Endothelial cell of umbilical vein (primary cell): ENCODE measurements around the gene CAMTA1. TPM values are rescaled to one million over a fixed set of nuclear protein-coding genes. Genes with fewer than 3 reads are reported as not detected.

Experiments
- BruUV-seq: library from RNA; stranded (reverse); fragments of 400-500 nt; replicated peaks from 2 replicates; lab custom pipeline; 2021; lab: Mats Ljungman, UMichigan
- CTCF ChIA-PET: fragments of 300-600, 350-600 bp; sonication (Branson Sonifier 250); formaldehyde crosslinking; loops from one replicate; lab custom pipeline; 2021; ENCODE audit warnings: antibody characterized with exemption, inconsistent platforms; lab: Charles Lee
- POLR2A ChIA-PET: fragments of 300-600, 350-600 bp; sonication (Branson Sonifier 250); formaldehyde crosslinking; loops from one replicate; lab custom pipeline; 2021; ENCODE audit warnings: antibody characterized with exemption, inconsistent platforms; lab: Charles Lee
- DNase-seq: peaks from one replicate; pipeline ENCODE4 v3.0.0-alpha.2; 2011; ENCODE audit warnings: low read depth, low spot score
- FAIRE-seq: peaks from 2 replicates; lab custom pipeline; 2011; peaks lifted over from hg19 to GRCh38; lab: Jason Lieb, UNC
- H2AFZ ChIP-seq: 2 replicates; pipeline ENCODE4 v1.6.0; 2012; ENCODE audit warnings: low read depth, low read length, control low read depth, inconsistent platforms
- H3K27ac ChIP-seq: 2 replicates; pipeline ENCODE4 v1.5.1; 2011; ENCODE audit warnings: low read depth, mild to moderate bottlenecking, control low read depth, low read length, moderate library complexity; ENCODE audit not compliant: insufficient read depth
- H3K27me3 ChIP-seq, 2 experiments: 2 replicates each; pipeline versions ENCODE4 v1.6.0 to v1.6.1; 2011; ENCODE audit warnings: low read length in 2 of 2, mixed read lengths in 1 of 2; ENCODE audit not compliant: control insufficient read depth in 2 of 2, insufficient read depth in 2 of 2
- H3K36me3 ChIP-seq, 2 experiments: 2 replicates in 1 of 2; 3 replicates in 1 of 2; pipeline ENCODE4 v1.5.1; 2011; ENCODE audit warnings: low read length in 2 of 2, mild to moderate bottlenecking in 1 of 2, moderate library complexity in 1 of 2; ENCODE audit not compliant: control insufficient read depth in 2 of 2, insufficient read depth in 2 of 2; ENCODE audit errors: extremely low read depth in 1 of 2
- H3K4me1 ChIP-seq: 3 replicates; pipeline ENCODE4 v1.5.1; 2011; ENCODE audit warnings: mild to moderate bottlenecking, low read length; ENCODE audit not compliant: control insufficient read depth, insufficient read depth; ENCODE audit errors: extremely low read depth
- H3K4me2 ChIP-seq: 2 replicates; pipeline ENCODE4 v1.6.1; 2011; ENCODE audit warnings: low read length, control low read depth, mixed read lengths; ENCODE audit not compliant: insufficient read depth
- H3K4me3 ChIP-seq, 3 experiments: fragments of 200-600 bp in 1 of 3; sonication (generic), shearing (Covaris generic) in 1 of 3; replicated peaks in 1 of 3; 2 replicates each; pipeline ENCODE4 v1.5.1; 2011 to 2016; ENCODE audit warnings: control low read depth in 3 of 3, low read length in 3 of 3, mild to moderate bottlenecking in 2 of 3, inconsistent platforms in 1 of 3, low read depth in 1 of 3, moderate library complexity in 1 of 3; ENCODE audit not compliant: insufficient read depth in 1 of 3
- H3K79me2 ChIP-seq: 2 replicates; pipeline ENCODE4 v1.6.0; 2012; ENCODE audit warnings: low read length, inconsistent platforms; ENCODE audit not compliant: control insufficient read depth, insufficient read depth
- H3K9ac ChIP-seq: replicated peaks from 2 replicates; pipeline ENCODE3; 2011; ENCODE audit warnings: low read length, control low read depth; ENCODE audit not compliant: insufficient read depth; ENCODE audit errors: extremely low read depth
- H3K9me1 ChIP-seq: replicated peaks from 3 replicates; pipeline ENCODE4 v1.6.0; 2011; ENCODE audit warnings: mild to moderate bottlenecking, low read length; ENCODE audit not compliant: control insufficient read depth, insufficient read depth; ENCODE audit errors: extremely low read depth
- H3K9me3 ChIP-seq: replicated peaks from 2 replicates; pipeline ENCODE4 v1.5.1; 2012; ENCODE audit warnings: low read length, inconsistent platforms; ENCODE audit not compliant: control insufficient read depth, insufficient read depth
- H4K20me1 ChIP-seq: replicated peaks from 2 replicates; pipeline ENCODE3; 2011; ENCODE audit warnings: mild to moderate bottlenecking, low read length; ENCODE audit not compliant: control insufficient read depth, insufficient read depth; ENCODE audit errors: extremely low read depth
- EZH2 ChIP-seq: IDR thresholded peaks from 2 replicates; pipeline ENCODE4 v1.6.1; 2012; ENCODE audit warnings: borderline replicate concordance, low read depth, mild to moderate bottlenecking, moderate library complexity, low read length, inconsistent platforms; ENCODE audit not compliant: severe bottlenecking
- FOS ChIP-seq: IDR thresholded peaks from 2 replicates; pipeline ENCODE4 v1.6.1; 2011; ENCODE audit warnings: mild to moderate bottlenecking, low read length, moderate library complexity, borderline replicate concordance; ENCODE audit not compliant: insufficient read depth
- GATA2 ChIP-seq: IDR thresholded peaks from 2 replicates; pipeline ENCODE4 v1.7.0; 2011; ENCODE audit warnings: low read depth, mild to moderate bottlenecking, moderate library complexity, mixed read lengths, low read length; ENCODE audit not compliant: insufficient read length, insufficient read depth
- JUN ChIP-seq: IDR thresholded peaks from 2 replicates; pipeline ENCODE4 v1.6.1; 2011; ENCODE audit warnings: borderline replicate concordance, low read depth; ENCODE audit not compliant: insufficient read length, insufficient read depth
- MYC ChIP-seq: IDR thresholded peaks from one replicate; pipeline ENCODE4 v1.6.1; 2011; ENCODE audit warnings: mild to moderate bottlenecking, low read depth, low read length
- POLR2A ChIP-seq: IDR thresholded peaks from 2 replicates; pipeline ENCODE4 v1.6.1; 2012; ENCODE audit warnings: low read depth, mild to moderate bottlenecking, control low read depth, low read length
- POLR2AphosphoS5 ChIP-seq: IDR thresholded peaks from 2 replicates; pipeline ENCODE4 v1.6.1; 2012; ENCODE audit warnings: low read depth, mild to moderate bottlenecking, control low read depth, low read length, moderate library complexity; ENCODE audit not compliant: insufficient read depth
- dilution Hi-C: fragments of 300-500 bp; cut with MboI; formaldehyde crosslinking; loops from one replicate; pipeline ENCODE4 v1.15.0; 2019; ENCODE audit warnings: low sequenced_read_pairs; ENCODE audit not compliant: extremely low pct_ligation_motif_present
- intact Hi-C: fragments of 100-400 bp; cut with micrococcal nuclease; formaldehyde crosslinking; loops from one replicate; pipeline ENCODE4 v1.10.0; 2022
- polyA plus RNA-seq, 4 experiments: library from polyadenylated mRNA; depleted of rRNA in 3 of 4; stranded (reverse) in 3 of 4; unstranded in 1 of 4; fragments of >200 nt; gene quantifications; 2 replicates each; pipeline versions ENCODE4 v1.2.1 to v1.2.3, GENCODE V29; 2011 to 2012; ENCODE audit warnings: missing spikeins in 1 of 4
- total RNA-seq: library from RNA; stranded (reverse); gene quantifications from 2 replicates; pipeline ENCODE4 v1.2.3, GENCODE V29; 2021
- TF ChIP-seq, protein P1 (sequence below): IDR thresholded peaks from 2 replicates; pipeline ENCODE4 v1.6.1; 2011; ENCODE audit not compliant: insufficient read depth, insufficient read length
- TF ChIP-seq, protein P2 (sequence below), 2 donors: IDR thresholded peaks; 1 replicate in 1 of 2; 2 replicates in 1 of 2; pipeline ENCODE4 v1.5.1; 2011; ENCODE audit warnings: low read length in 2 of 2, mild to moderate bottlenecking in 2 of 2, moderate library complexity in 2 of 2, control low read depth in 1 of 2, inconsistent platforms in 1 of 2, low read depth in 1 of 2; ENCODE audit not compliant: insufficient read depth in 1 of 2; ENCODE audit errors: extremely low read depth in 1 of 2

CAMTA1 gene
- total and polyA plus RNA-seq, 2 donors (not counting 3 experiments of a cell fraction or from before 2014, with no cell fraction given): 50.8 to 92.7 TPM

DNA sequence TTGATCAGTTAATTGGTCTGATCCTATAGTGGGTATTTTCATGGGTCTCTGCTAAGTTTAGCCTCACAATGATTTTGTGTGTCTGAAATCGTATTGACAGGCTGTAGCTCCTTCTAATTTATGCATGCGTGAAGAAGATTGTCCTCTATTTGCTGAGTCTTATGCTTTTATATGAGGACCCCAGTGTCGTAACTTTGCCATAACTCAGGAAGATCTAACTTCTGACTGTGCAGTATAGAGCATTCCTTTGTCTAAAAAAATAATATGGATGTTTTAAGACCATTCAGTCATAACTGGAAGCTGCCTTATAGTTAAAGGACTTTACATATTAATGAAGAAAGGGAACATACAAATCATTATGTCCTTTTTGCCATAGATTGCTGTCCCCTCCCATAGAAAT is 73.3 kb downstream of the CAMTA1 start:
- H3K27me3 ChIP-seq: no peaks in the 10 kb centered on the region
- POLR2A ChIA-PET: no interaction called here
- H3K79me2 ChIP-seq: peaks cover 5% of the 10 kb centered on the region
- CTCF ChIA-PET: interaction anchor here (1.1 kb wide), 1 partner anchor 10 kb away, joined by 4 read pairs; no protein-coding TSS in a partner anchor
- H3K36me3 ChIP-seq: no peaks in the 10 kb centered on the region
- H2AFZ ChIP-seq: no peak overlapping the region
- BruUV-seq: no TSS peak
- no peak overlapping the region for H3K4me2 ChIP-seq
- H4K20me1 ChIP-seq: no peaks in the 10 kb centered on the region
- no peak for DNase-seq
- no peak overlapping the region for H3K9ac ChIP-seq
- H3K9me3 ChIP-seq: no peaks in the 10 kb centered on the region
- no peak overlapping the region for H3K27ac ChIP-seq
- no peak for FAIRE-seq
- dilution Hi-C loops: no loop called here
- H3K9me1 ChIP-seq: no peaks in the 10 kb centered on the region
- TF ChIP-seq FOS (no peak), GATA2 (no peak), POLR2A (no peak), JUN (no peak), MYC (no peak), EZH2 (no peak), POLR2AphosphoS5 (no peak)
- TF ChIP-seq, protein P1, sequence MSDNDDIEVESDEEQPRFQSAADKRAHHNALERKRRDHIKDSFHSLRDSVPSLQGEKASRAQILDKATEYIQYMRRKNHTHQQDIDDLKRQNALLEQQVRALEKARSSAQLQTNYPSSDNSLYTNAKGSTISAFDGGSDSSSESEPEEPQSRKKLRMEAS: no peak
- TF ChIP-seq, protein P2, sequence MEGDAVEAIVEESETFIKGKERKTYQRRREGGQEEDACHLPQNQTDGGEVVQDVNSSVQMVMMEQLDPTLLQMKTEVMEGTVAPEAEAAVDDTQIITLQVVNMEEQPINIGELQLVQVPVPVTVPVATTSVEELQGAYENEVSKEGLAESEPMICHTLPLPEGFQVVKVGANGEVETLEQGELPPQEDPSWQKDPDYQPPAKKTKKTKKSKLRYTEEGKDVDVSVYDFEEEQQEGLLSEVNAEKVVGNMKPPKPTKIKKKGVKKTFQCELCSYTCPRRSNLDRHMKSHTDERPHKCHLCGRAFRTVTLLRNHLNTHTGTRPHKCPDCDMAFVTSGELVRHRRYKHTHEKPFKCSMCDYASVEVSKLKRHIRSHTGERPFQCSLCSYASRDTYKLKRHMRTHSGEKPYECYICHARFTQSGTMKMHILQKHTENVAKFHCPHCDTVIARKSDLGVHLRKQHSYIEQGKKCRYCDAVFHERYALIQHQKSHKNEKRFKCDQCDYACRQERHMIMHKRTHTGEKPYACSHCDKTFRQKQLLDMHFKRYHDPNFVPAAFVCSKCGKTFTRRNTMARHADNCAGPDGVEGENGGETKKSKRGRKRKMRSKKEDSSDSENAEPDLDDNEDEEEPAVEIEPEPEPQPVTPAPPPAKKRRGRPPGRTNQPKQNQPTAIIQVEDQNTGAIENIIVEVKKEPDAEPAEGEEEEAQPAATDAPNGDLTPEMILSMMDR (IDR thresholded peaks at IDR 0.05; ENCODE audit: extremely low read depth in 1 of 2, insufficient read depth in 1 of 2, low read depth in 1 of 2, low read length in 2 of 2): no peak
- peaks cover 20% of the 10 kb centered on the region for H3K4me1 ChIP-seq
- intact Hi-C loops: no loop called here
- no peak overlapping the region for H3K4me3 ChIP-seq
